ENCODE results near the gene MADCAM1. TPM values are rescaled to one million over a fixed set of nuclear protein-coding genes. Genes with fewer than 3 reads are reported as not detected.
"Not testable (repeated sequence)": the region's sequence is repeated elsewhere in the genome, so short reads cannot be mapped to it uniquely, and the experiment has no call there.

The MADCAM1 gene
- 1 to 10 TPM; 4.5 to 7.3 TPM for total RNA-seq

- H3K27me3 ChIP-seq = peaks cover 28% of the 10 kb centered on the region
- intact Hi-C loops (cut with DNase I) = no loop called here
- no peak for TF ChIP-seq CTCF (IDR thresholded peaks at IDR 0.05)
Observed at GRCh38 chr19:496112-496665, at the start of gene MADCAM1. Gene MADCAM1, plus strand, starts transcription at chr19:496486. Its CDS starts 14 bp downstream, at chr19:496500.

GRCh38 chr19:447064-447426 is 49.2 kb upstream of the MADCAM1 start:
- Histone ChIP-seq H3K27ac (no peak overlapping the region), H3K4me1 (no peaks in the 10 kb centered on the region), H3K27me3 (no peaks in the 10 kb centered on the region), H3K9ac (ENCODE audit: low read depth in 2 of 2, low read length in 2 of 2) (no peak overlapping the region), H3K4me3 (no peak overlapping the region), H3K9me3 (no peaks in the 10 kb centered on the region), H3K36me3 (no peaks in the 10 kb centered on the region)
- DNase-seq = no peak
- intact Hi-C loops (cut with DNase I) = no loop called here
- TF ChIP-seq CTCF (IDR thresholded peaks at IDR 0.05) = no peak

More at GRCh38 chr19:496112-496665, at the start of gene MADCAM1:
- Histone ChIP-seq H3K36me3 (no peaks in the 10 kb centered on the region), H3K4me1 (no peaks in the 10 kb centered on the region), H3K9ac (ENCODE audit: low read depth in 2 of 2, low read length in 2 of 2) (no peak within 1 kb of the TSS), H3K27ac (no peak within 1 kb of the TSS), H3K9me3 (no peaks in the 10 kb centered on the region), H3K4me3 (no peak within 1 kb of the TSS)
- no peak for DNase-seq

GRCh38 chr19:447816-448560 is 48.3 kb upstream of the MADCAM1 start:
- Histone ChIP-seq H3K27me3 (no peaks in the 10 kb centered on the region), H3K4me1 (no peaks in the 10 kb centered on the region), H3K36me3 (no peaks in the 10 kb centered on the region), H3K27ac (no peak overlapping the region), H3K9ac (ENCODE audit: low read depth in 2 of 2, low read length in 2 of 2) (peak overlapping the region in 1 of 2 donors; percentile 12), H3K4me3 (no peak overlapping the region), H3K9me3 (no peaks in the 10 kb centered on the region)
- intact Hi-C loops (cut with DNase I) = no loop called here
- no peak for TF ChIP-seq CTCF (IDR thresholded peaks at IDR 0.05)
- no peak for DNase-seq

GRCh38 chr19:449916-450315 is 46.4 kb upstream of the MADCAM1 start:
- Histone ChIP-seq H3K4me1 (no peaks in the 10 kb centered on the region), H3K9ac (ENCODE audit: low read depth in 2 of 2, low read length in 2 of 2) (no peak overlapping the region), H3K27ac (no peak overlapping the region), H3K36me3 (no peaks in the 10 kb centered on the region), H3K4me3 (no peak overlapping the region), H3K9me3 (no peaks in the 10 kb centered on the region), H3K27me3 (no peaks in the 10 kb centered on the region)
- no peak for DNase-seq
- intact Hi-C loops (cut with DNase I) = no loop called here
- no peak for TF ChIP-seq CTCF (IDR thresholded peaks at IDR 0.05)

GRCh38 chr19:450912-451481 is 45.3 kb upstream of the MADCAM1 start:
- DNase-seq; intact Hi-C loops (cut with DNase I); H3K9me3 ChIP-seq; H3K9ac ChIP-seq (ENCODE audit: low read depth in 2 of 2, low read length in 2 of 2); H3K36me3 ChIP-seq; H3K27ac ChIP-seq; H3K27me3 ChIP-seq; H3K4me3 ChIP-seq; H3K4me1 ChIP-seq: not testable (repeated sequence)

- Histone ChIP-seq H3K27me3 (no peaks in the 10 kb centered on the region), H3K27ac (no peak overlapping the region), H3K9me3 (no peaks in the 10 kb centered on the region), H3K4me3 (no peak overlapping the region), H3K9ac (ENCODE audit: low read depth in 2 of 2, low read length in 2 of 2) (no peak overlapping the region), H3K36me3 (no peaks in the 10 kb centered on the region), H3K4me1 (no peaks in the 10 kb centered on the region)
- DNase-seq = no peak
- intact Hi-C loops (cut with DNase I) = no loop called here
- TF ChIP-seq CTCF (IDR thresholded peaks at IDR 0.05) = no peak
Observed at GRCh38 chr19:452829-453228, 43.5 kb upstream of the MADCAM1 start.

All from colonic mucosa (tissue), 4 donors.